Sigmoid colon (tissue), 7 donors: ENCODE data around the gene HUS1B. TPM values are rescaled to one million over a fixed set of nuclear protein-coding genes. Genes with fewer than 3 reads are reported as not detected.

Experiments used
- DNase-seq: peaks from one replicate; pipeline ENCODE4 v3.0.0-alpha.2; 2019
- H3K27ac ChIP-seq, 4 donors: fragments of 200-600 bp; sonication (generic); one replicate each; pipeline ENCODE4 v1.5.1; 2016 to 2019; ENCODE audit warnings: mild to moderate bottlenecking in 1 of 4
- H3K27me3 ChIP-seq, 3 donors: fragments of 200-600 bp; sonication (generic); one replicate each; pipeline ENCODE4 v1.5.1; 2019; ENCODE audit warnings: mild to moderate bottlenecking in 1 of 3
- H3K36me3 ChIP-seq, 4 donors: fragments of 200-600 bp; sonication (generic); one replicate each; pipeline ENCODE4 v1.5.1; 2016 to 2019
- H3K4me1 ChIP-seq, 4 donors: fragments of 200-600 bp; sonication (generic); one replicate each; pipeline ENCODE4 v1.5.1; 2017 to 2019
- H3K4me3 ChIP-seq, 4 donors: fragments of 200-600 bp; sonication (generic); one replicate each; pipeline ENCODE4 v1.5.1; 2017 to 2019; ENCODE audit warnings: mild to moderate bottlenecking in 2 of 4, moderate library complexity in 1 of 4
- H3K9me3 ChIP-seq, 4 donors: fragments of 200-600 bp in 3 of 4; sonication (generic) in 3 of 4; one replicate each; pipeline versions ENCODE4 v1.5.1 to v1.6.1; 2013 to 2019
- EP300 ChIP-seq, 4 donors: sonication (generic); formaldehyde crosslinking; IDR thresholded peaks; one replicate each; pipeline ENCODE4 v1.6.1; 2017; ENCODE audit warnings: antibody characterized with exemption in 4 of 4
- POLR2A ChIP-seq, 2 donors: fragments of 450-650 bp; IDR thresholded peaks; one replicate each; pipeline ENCODE4 v1.6.1; 2016; ENCODE audit warnings: antibody characterized with exemption in 2 of 2, mild to moderate bottlenecking in 2 of 2, moderate library complexity in 2 of 2
- POLR2AphosphoS5 ChIP-seq, 4 donors: sonication (generic); formaldehyde crosslinking; IDR thresholded peaks; one replicate each; pipeline ENCODE4 v1.6.1; 2017; ENCODE audit warnings: antibody characterized with exemption in 4 of 4
- WGBS, 2 donors: extraction: QIAGEN DNeasy Blood & Tissue Kit; methylation state at CpG; one replicate each; pipeline ENCODE4 v1.1.7; 2013; 5-methylcytosine and 5-hydroxymethylcytosine counted together
- intact Hi-C: fragments of 100-400 bp; cut with DNase I; formaldehyde crosslinking; loops from one replicate; pipeline ENCODE4 v1.15.1; 2023
- polyA plus RNA-seq, 3 donors: library from polyadenylated mRNA; stranded (reverse); fragments of 200-250 nt; gene quantifications; one replicate each; pipeline ENCODE4 v1.2.3, GENCODE V29; 2013
- total RNA-seq, 4 donors: library from RNA; depleted of rRNA; stranded (reverse); fragments of >200 nt; gene quantifications; one replicate each; pipeline ENCODE4 v1.1.0, GENCODE V29; 2016
- TF ChIP-seq, protein P1 (sequence below), 4 experiments: fragments of 450-650 bp in 3 of 4; fragments of 200-600 bp in 1 of 4; IDR thresholded peaks; one replicate each; pipeline ENCODE4 v1.5.1; 2016 to 2019; ENCODE audit warnings: antibody characterized with exemption in 4 of 4, mild to moderate bottlenecking in 3 of 4, moderate library complexity in 2 of 4
- donor health status: healthy with polysubstance abuse.
- donor health status: Bipolar disorder and iron deficiency.
- donor health status: healthy.

Gene HUS1B
- total and polyA plus RNA-seq, 7 donors = 0.36 to 3.6 (median 0.71) TPM; not detected in 2

DNA sequence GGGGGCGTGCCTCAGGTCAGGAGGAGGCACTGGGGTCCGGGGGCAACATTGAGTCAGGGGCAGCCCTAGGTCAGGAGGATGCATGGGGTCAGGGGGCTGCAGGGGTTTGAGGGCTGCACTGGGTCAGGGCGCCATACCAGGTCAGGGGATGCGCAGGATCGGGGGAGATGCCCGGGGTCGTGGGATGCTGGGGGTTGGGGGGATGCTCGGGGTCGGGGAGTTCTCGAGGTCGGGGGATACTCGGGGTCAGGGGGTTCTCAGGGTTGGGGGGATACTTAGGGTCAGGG lies 36.8 kb upstream of the HUS1B start:
- 87 to 92% methylated on average over 12 of the region's 12 CpGs for WGBS, 2 donors
- TF ChIP-seq POLR2AphosphoS5 (IDR thresholded peaks at IDR 0.05) = no peak
- Histone ChIP-seq H3K27me3 (no peaks in the 10 kb centered on the region), H3K4me1 (peaks cover 0 to 27% (median 19%) of the 10 kb centered on the region in 4 donors), H3K36me3 (no peaks in the 10 kb centered on the region), H3K27ac (no peak overlapping the region), H3K9me3 (no peaks in the 10 kb centered on the region), H3K4me3 (peak overlapping the region; percentile 80 to 98 (median 90))
- intact Hi-C loops = loop anchor here (2.0 to 5.0 kb wide), 3 partner anchors 17 to 694 kb away; partner anchors contain the start of gene FOXF2
- no peak for DNase-seq

DNA sequence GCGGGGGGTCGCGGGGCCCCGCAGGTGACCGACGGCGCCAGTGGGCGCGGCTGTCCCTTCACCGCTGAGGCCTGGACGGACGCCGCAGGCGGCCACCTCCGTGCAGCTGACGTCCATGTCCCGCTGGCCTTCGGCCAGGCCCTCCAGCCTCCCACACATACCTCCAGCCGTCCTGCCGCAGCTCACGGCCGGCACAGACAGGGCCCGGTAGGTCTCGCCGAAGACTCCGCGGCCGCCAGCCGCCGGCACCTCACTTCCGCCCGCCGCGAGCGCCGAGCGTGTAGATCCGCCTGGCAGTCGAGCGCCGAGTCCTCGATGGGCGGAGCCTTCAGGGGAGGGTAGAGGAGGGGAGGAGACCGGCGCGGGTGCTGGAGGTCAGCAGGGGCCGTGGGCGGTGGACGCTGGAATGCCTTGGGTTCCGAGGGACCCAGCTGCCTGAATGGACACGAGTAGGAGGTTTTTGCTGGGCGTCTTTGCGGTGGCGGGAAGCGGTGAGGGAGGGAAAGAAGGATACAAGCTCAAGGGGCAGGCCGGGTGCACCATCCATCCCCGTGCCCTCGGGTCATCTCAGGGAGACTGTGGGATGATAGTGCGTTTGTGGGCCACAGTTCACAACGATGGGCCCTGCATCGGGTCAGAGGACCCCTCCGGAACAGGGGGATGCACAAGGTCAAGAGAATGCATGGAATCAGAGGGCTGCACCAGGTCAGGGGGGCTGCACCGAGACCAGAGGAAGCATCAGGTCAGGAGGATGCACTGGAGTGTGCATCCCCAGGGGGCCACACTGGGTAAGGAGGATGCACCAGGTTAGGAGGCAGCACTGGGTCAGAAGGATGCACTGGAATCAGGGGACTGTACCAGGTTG lies 36.2 kb upstream of the HUS1B start, which contains the start of gene EXOC2:
EXOC2 (minus strand) TSS at position 282 of the 865 bp plus-strand sequence. CDS start 55,321 bp downstream, outside the sequence.
- no peaks in the 10 kb centered on the region for H3K36me3 ChIP-seq
- peaks cover 0 to 28% (median 23%) of the 10 kb centered on the region in 4 donors for H3K4me1 ChIP-seq
- no peaks in the 10 kb centered on the region for H3K27me3 ChIP-seq
- H3K9me3 ChIP-seq = no peaks in the 10 kb centered on the region
- H3K4me3 ChIP-seq = peak within 1 kb of the TSS; percentile 80 to 98 (median 90)
- DNase-seq = peak; percentile 91
- H3K27ac ChIP-seq = peak within 1 kb of the TSS; percentile 81 to 90 (median 86)
- intact Hi-C loops = loop anchor here (2.0 to 5.0 kb wide), 3 partner anchors 18 to 694 kb away; partner anchors contain the start of gene FOXF2
- TF ChIP-seq EP300 (IDR thresholded peaks at IDR 0.05) (no peak), POLR2A (IDR thresholded peaks at IDR 0.05) (peak; percentile 38 to 42), POLR2AphosphoS5 (IDR thresholded peaks at IDR 0.05) (peak; percentile 84 to 95 (median 89))
- TF ChIP-seq, protein P1, sequence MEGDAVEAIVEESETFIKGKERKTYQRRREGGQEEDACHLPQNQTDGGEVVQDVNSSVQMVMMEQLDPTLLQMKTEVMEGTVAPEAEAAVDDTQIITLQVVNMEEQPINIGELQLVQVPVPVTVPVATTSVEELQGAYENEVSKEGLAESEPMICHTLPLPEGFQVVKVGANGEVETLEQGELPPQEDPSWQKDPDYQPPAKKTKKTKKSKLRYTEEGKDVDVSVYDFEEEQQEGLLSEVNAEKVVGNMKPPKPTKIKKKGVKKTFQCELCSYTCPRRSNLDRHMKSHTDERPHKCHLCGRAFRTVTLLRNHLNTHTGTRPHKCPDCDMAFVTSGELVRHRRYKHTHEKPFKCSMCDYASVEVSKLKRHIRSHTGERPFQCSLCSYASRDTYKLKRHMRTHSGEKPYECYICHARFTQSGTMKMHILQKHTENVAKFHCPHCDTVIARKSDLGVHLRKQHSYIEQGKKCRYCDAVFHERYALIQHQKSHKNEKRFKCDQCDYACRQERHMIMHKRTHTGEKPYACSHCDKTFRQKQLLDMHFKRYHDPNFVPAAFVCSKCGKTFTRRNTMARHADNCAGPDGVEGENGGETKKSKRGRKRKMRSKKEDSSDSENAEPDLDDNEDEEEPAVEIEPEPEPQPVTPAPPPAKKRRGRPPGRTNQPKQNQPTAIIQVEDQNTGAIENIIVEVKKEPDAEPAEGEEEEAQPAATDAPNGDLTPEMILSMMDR (IDR thresholded peaks at IDR 0.05) = no peak
- 1% methylated on average over 63 of the region's 63 CpGs for WGBS, 2 donors

GRCh38 chr6:692356-692851 lies 35.5 kb upstream of the HUS1B start:
- Histone ChIP-seq H3K9me3 (no peaks in the 10 kb centered on the region), H3K27me3 (no peaks in the 10 kb centered on the region), H3K36me3 (no peaks in the 10 kb centered on the region), H3K4me1 (peaks cover 0 to 33% (median 25%) of the 10 kb centered on the region in 4 donors), H3K4me3 (peak overlapping the region; percentile 80 to 98 (median 90)), H3K27ac (peak overlapping the region; percentile 81 to 90 (median 86))
- WGBS, 2 donors = 1 to 2% methylated on average over 45 of the region's 45 CpGs
- DNase-seq = peak; percentile 70
- no peak for TF ChIP-seq POLR2AphosphoS5 (IDR thresholded peaks at IDR 0.05)
- no peak for TF ChIP-seq EP300 (IDR thresholded peaks at IDR 0.05)
- no peak for TF ChIP-seq POLR2A (IDR thresholded peaks at IDR 0.05)
- TF ChIP-seq, protein P1 (IDR thresholded peaks at IDR 0.05) = no peak
- intact Hi-C loops = loop anchor here (2.0 to 5.0 kb wide), 3 partner anchors 18 to 695 kb away; partner anchors contain the start of gene FOXF2

DNA sequence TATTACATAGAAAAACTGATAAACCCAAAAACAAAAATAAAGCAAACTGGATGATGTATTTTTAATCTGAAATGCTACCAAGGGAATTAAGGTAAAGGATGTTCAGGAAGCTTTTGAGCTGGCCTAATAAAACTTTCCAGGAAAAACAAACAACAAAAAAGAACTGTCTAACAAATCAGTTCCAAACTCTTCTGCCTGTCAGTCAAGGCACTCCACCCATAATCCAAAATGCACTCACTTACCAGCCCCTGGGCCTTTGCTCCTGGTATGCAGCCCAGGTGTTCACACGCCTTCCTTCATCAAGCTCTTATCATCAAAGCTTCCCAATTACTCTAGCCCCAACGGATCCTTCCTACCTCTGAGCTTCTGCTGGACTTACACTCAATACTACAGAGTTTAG lies 32.3 kb upstream of the HUS1B start:
- DNase-seq = no peak
- WGBS, 2 donors = 33 to 44% methylated on average over 2 of the region's 2 CpGs
- H3K36me3 ChIP-seq = no peaks in the 10 kb centered on the region
- H3K4me3 ChIP-seq = no peak overlapping the region
- no peaks in the 10 kb centered on the region for H3K27me3 ChIP-seq
- TF ChIP-seq, protein P1 (IDR thresholded peaks at IDR 0.05) = no peak
- TF ChIP-seq EP300 (IDR thresholded peaks at IDR 0.05) (no peak), POLR2A (IDR thresholded peaks at IDR 0.05) (no peak), POLR2AphosphoS5 (IDR thresholded peaks at IDR 0.05) (no peak)
- no peaks in the 10 kb centered on the region for H3K9me3 ChIP-seq
- intact Hi-C loops = no loop called here
- H3K4me1 ChIP-seq = peaks cover 0 to 47% (median 37%) of the 10 kb centered on the region in 4 donors
- H3K27ac ChIP-seq = peak overlapping the region in 2 of 4 donors; percentile 55

- no peak for DNase-seq
- WGBS, 2 donors = 82 to 83% methylated on average over 3 of the region's 3 CpGs
- no peaks in the 10 kb centered on the region for H3K36me3 ChIP-seq
- intact Hi-C loops = no loop called here
- peak overlapping the region in 3 of 4 donors; percentile 7 to 50 (median 41) for H3K27ac ChIP-seq
- TF ChIP-seq POLR2AphosphoS5 (IDR thresholded peaks at IDR 0.05) (no peak), EP300 (IDR thresholded peaks at IDR 0.05) (no peak), POLR2A (IDR thresholded peaks at IDR 0.05) (no peak)
- TF ChIP-seq, protein P1 (IDR thresholded peaks at IDR 0.05) = peak in 1 of 4 experiments; percentile 9
- no peak overlapping the region for H3K4me3 ChIP-seq
- no peaks in the 10 kb centered on the region for H3K9me3 ChIP-seq
- peaks cover 0 to 45% (median 39%) of the 10 kb centered on the region in 4 donors for H3K4me1 ChIP-seq
- no peaks in the 10 kb centered on the region for H3K27me3 ChIP-seq
These were observed 29.6 kb upstream of the HUS1B start for GRCh38 chr6:686497-686896.
